ENCODE data around the gene KMT5B. TPM values are rescaled to one million over a fixed set of nuclear protein-coding genes. Genes with fewer than 3 reads are reported as not detected.

Gene KMT5B
- total and polyA plus RNA-seq, 2 donors (not counting 1 experiment from before 2014, with no cell fraction given), result 13.4 to 77.8 TPM

DNA sequence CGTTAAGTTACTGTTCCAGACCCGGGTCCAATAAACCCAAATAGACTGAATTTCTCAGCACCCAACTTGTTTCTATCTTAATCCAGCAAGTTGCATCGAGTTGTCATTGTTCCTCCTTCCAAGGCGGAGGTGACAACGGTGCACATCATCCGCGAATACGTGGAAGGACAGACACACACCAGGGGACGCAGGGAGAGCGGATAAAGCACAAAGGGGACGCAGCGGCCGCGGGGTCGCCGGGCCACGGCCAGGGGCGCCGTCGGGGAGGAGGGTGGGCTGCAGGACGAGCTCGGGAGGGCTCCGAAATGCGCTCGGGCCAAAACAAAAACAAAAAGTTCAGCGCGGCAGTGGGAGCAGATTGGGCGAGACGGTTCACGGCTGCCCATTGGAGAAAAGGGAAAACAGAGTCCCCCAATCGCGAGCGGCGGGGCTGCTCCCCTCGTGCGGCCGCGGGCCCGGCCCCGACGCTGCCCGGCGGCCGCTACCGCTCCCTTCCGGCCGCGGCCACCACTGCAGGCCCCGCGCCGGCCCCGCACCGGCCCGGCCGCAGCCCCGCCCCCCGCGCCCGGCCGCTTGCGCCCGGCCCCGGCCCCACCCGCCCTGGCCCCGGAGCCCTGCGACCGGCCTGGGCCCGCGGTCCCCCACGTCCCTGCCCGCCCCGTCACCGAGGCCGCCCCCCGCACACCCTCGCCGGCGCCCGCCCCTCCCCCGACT is 518 bp downstream of the KMT5B start:
- H3K4me1 Mint-ChIP-seq, result peaks cover 50% of the 10 kb centered on the region
- peak; percentile 67 for ATAC-seq (ENCODE audit: low read depth)
- peak; percentile 85 for DNase-seq
- H3K9me3 ChIP-seq (ENCODE audit: control extremely low read depth in 1 of 3, control insufficient read depth in 2 of 3, insufficient read depth in 1 of 3, low read length in 2 of 3), result no peaks in the 10 kb centered on the region
- peak overlapping the region; percentile 95 for H3K4me2 ChIP-seq (replicated peaks; ENCODE audit: low read depth, low read length, poor library complexity, severe bottlenecking)
- H3K9ac ChIP-seq (ENCODE audit: low read length), result peak overlapping the region; percentile 98
- CTCF ChIA-PET, result interaction anchor here (0.5 to 7.5 kb wide), 4 partner anchors 85 to 1634 kb away, joined by 3 to 72 read pairs (median 33); partner anchors contain the start of gene ALDH3B1
- H3K4me3 ChIP-seq (ENCODE audit: control extremely low read depth in 1 of 5, extremely low read depth in 1 of 5, insufficient read depth in 1 of 5, low read depth in 2 of 5, low read length in 4 of 5), result peak overlapping the region; percentile 55 to 97 (median 88)
- peaks cover 57% of the 10 kb centered on the region for H3K79me2 ChIP-seq (ENCODE audit: control insufficient read depth, insufficient read depth, low read length)
- H3K9me3 Mint-ChIP-seq (ENCODE audit: insufficient read depth), result no peaks in the 10 kb centered on the region
- peaks cover 33% of the 10 kb centered on the region for H4K20me1 ChIP-seq (ENCODE audit: control insufficient read depth, insufficient read depth, low read length, poor library complexity, severe bottlenecking)
- H3K27ac ChIP-seq (ENCODE audit: low read length in 2 of 2), result peak overlapping the region in 1 of 2 donors; percentile 91
- peaks cover 48 to 53% of the 10 kb centered on the region in 2 donors for H3K4me1 ChIP-seq (ENCODE audit: control insufficient read depth in 2 of 2, insufficient read depth in 2 of 2, low read length in 2 of 2)
- peak overlapping the region; percentile 89 for H3K4me3 Mint-ChIP-seq
- peak overlapping the region; percentile 90 for H3K27ac Mint-ChIP-seq
- peaks cover 0 to 6% (median 0%) of the 10 kb centered on the region in 4 experiments for H3K27me3 ChIP-seq (replicated peaks in 1 of 4; ENCODE audit: control extremely low read depth in 1 of 4, control insufficient read depth in 3 of 4, insufficient read depth in 4 of 4, low read length in 3 of 4)
- H3K36me3 ChIP-seq (replicated peaks in 1 of 2; ENCODE audit: control extremely low read depth in 1 of 2, control insufficient read depth in 1 of 2, extremely low read depth in 1 of 2, insufficient read depth in 2 of 2, low read length in 1 of 2), result no peaks in the 10 kb centered on the region
- intact Hi-C loops (cut with micrococcal nuclease), result loop anchor here (1.0 to 10.0 kb wide), 4 partner anchors 44 to 248 kb away; partner anchors contain the start of genes NDUFS8, PPP6R3 and TCIRG1
- peak overlapping the region; percentile 94 for H2AFZ ChIP-seq (ENCODE audit: insufficient read depth, low read depth, low read length, poor library complexity, severe bottlenecking)
- WGBS (ENCODE audit: insufficient coverage), result under 1% methylated on average over 74 of the region's 80 CpGs
- POLR2A ChIA-PET, result interaction anchor here (0.6 to 0.9 kb wide), 2 partner anchors 9 to 59 kb away, joined by 3 to 4 read pairs; partner anchors contain the start of gene C11orf24
- TF ChIP-seq EZH2 (IDR thresholded peaks at IDR 0.05; ENCODE audit: borderline replicate concordance, insufficient read depth, low read depth, low read length, poor library complexity, severe bottlenecking), result no peak
- TF ChIP-seq, protein P1, sequence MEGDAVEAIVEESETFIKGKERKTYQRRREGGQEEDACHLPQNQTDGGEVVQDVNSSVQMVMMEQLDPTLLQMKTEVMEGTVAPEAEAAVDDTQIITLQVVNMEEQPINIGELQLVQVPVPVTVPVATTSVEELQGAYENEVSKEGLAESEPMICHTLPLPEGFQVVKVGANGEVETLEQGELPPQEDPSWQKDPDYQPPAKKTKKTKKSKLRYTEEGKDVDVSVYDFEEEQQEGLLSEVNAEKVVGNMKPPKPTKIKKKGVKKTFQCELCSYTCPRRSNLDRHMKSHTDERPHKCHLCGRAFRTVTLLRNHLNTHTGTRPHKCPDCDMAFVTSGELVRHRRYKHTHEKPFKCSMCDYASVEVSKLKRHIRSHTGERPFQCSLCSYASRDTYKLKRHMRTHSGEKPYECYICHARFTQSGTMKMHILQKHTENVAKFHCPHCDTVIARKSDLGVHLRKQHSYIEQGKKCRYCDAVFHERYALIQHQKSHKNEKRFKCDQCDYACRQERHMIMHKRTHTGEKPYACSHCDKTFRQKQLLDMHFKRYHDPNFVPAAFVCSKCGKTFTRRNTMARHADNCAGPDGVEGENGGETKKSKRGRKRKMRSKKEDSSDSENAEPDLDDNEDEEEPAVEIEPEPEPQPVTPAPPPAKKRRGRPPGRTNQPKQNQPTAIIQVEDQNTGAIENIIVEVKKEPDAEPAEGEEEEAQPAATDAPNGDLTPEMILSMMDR (IDR thresholded peaks at IDR 0.05), result peak; percentile 25
- no peaks in the 10 kb centered on the region for H3K27me3 Mint-ChIP-seq

DNA sequence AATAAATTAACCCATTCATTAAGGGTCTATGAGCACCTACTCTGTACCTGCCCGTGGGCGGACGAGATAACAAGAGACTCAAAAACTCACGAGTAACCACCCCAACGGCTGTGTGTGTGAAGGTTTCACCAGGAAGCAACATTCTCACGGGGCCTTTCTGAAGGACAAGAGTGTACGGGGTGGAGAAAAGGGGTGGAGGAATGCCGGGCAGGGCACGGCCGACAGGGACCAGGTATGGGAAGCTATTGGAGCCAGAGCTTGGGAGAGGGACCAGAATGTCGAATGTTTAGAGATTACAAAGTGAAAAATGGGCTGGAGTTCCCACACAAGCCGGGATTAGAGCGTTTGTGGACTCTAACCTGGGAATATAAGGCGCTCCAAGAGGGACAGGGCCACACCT is 1.6 kb downstream of the KMT5B start:
- Histone ChIP-seq H3K36me3 (replicated peaks in 1 of 2; ENCODE audit: control extremely low read depth in 1 of 2, control insufficient read depth in 1 of 2, extremely low read depth in 1 of 2, insufficient read depth in 2 of 2, low read length in 1 of 2) (no peaks in the 10 kb centered on the region), H3K79me2 (ENCODE audit: control insufficient read depth, insufficient read depth, low read length) (peaks cover 67% of the 10 kb centered on the region), H3K4me2 (replicated peaks; ENCODE audit: low read depth, low read length, poor library complexity, severe bottlenecking) (peak overlapping the region; percentile 95), H3K4me1 (ENCODE audit: control insufficient read depth in 2 of 2, insufficient read depth in 2 of 2, low read length in 2 of 2) (peaks cover 48 to 53% of the 10 kb centered on the region in 2 donors), H2AFZ (ENCODE audit: insufficient read depth, low read depth, low read length, poor library complexity, severe bottlenecking) (no peak overlapping the region), H3K9me3 (ENCODE audit: control extremely low read depth in 1 of 3, control insufficient read depth in 2 of 3, insufficient read depth in 1 of 3, low read length in 2 of 3) (no peaks in the 10 kb centered on the region), H3K9ac (ENCODE audit: low read length) (peak overlapping the region; percentile 98), H3K27me3 (replicated peaks in 1 of 4; ENCODE audit: control extremely low read depth in 1 of 4, control insufficient read depth in 3 of 4, insufficient read depth in 4 of 4, low read length in 3 of 4) (peaks cover 0 to 6% (median 0%) of the 10 kb centered on the region in 4 experiments), H3K4me3 (ENCODE audit: control extremely low read depth in 1 of 5, extremely low read depth in 1 of 5, insufficient read depth in 1 of 5, low read depth in 2 of 5, low read length in 4 of 5) (peak overlapping the region in 4 of 5 experiments; percentile 12 to 96 (median 73)), H4K20me1 (ENCODE audit: control insufficient read depth, insufficient read depth, low read length, poor library complexity, severe bottlenecking) (peaks cover 43% of the 10 kb centered on the region), H3K27ac (ENCODE audit: low read length in 2 of 2) (peak overlapping the region in 1 of 2 donors; percentile 3)
- Mint-ChIP-seq H3K27me3 (no peaks in the 10 kb centered on the region), H3K4me3 (peak overlapping the region; percentile 68), H3K4me1 (peaks cover 56% of the 10 kb centered on the region), H3K27ac (peak overlapping the region; percentile 57), H3K9me3 (ENCODE audit: insufficient read depth) (no peaks in the 10 kb centered on the region)
- 51% methylated on average over 7 of the region's 14 CpGs for WGBS (ENCODE audit: insufficient coverage)
- POLR2A ChIA-PET, result no interaction called here
- TF ChIP-seq, protein P1 (IDR thresholded peaks at IDR 0.05), result no peak
- no peak for TF ChIP-seq EZH2 (IDR thresholded peaks at IDR 0.05; ENCODE audit: borderline replicate concordance, insufficient read depth, low read depth, low read length, poor library complexity, severe bottlenecking)
- ATAC-seq (ENCODE audit: low read depth) (no peak), DNase-seq (no peak)
- intact Hi-C loops (cut with micrococcal nuclease), result loop anchor here (10.0 kb wide), 1 partner anchor 177 kb away; the partner anchor contains the start of genes NDUFS8 and TCIRG1
- CTCF ChIA-PET, result interaction anchor here (0.9 to 7.5 kb wide), 5 partner anchors 18 to 202 kb away, joined by 3 to 72 read pairs (median 7); partner anchors contain the start of gene ALDH3B1

Measured in B cell (primary cell).